HuH-7.5 (cell line): ENCODE data around the gene ARR3.
"Not testable (repeated sequence)": the region's sequence is repeated elsewhere in the genome, so short reads cannot be mapped to it uniquely, and the experiment has no call there.

Experiments
- DNase-seq: peaks from one replicate; pipeline ENCODE4 v3.0.0; 2011; ENCODE audit warnings: low spot score

ARR3 gene

GRCh38 chrX:70280573-70280972 is 12.4 kb downstream of the ARR3 start:
- DNase-seq: no peak

DNA sequence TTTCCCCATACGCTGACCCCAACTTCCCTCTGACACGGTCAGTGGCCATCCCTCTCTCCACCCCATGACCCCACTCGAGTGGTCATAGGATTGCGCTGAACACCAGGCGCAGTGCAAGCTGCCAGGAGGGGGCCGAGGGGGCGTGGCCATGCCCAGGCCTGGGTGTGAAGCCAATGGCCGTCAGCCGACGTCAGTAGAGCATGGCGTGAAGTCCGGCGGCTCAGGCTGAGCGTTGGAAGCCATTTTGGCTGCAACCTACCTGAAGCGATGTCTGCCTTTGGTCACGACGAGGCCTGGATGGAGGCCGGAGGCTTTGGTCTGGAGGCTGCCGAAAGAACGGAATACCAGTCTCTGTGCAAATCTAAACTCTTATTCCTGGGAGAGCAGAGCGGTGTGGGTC is 13.8 kb downstream of the ARR3 start, which contains the start of gene RAB41:
TSS of gene RAB41 (plus strand) at position 222 of the 400 bp plus-strand sequence. CDS start at position 268, 46 bp downstream.
- no peak for DNase-seq

GRCh38 chrX:70289168-70289792 is 21.1 kb downstream of the ARR3 start:
- no peak for DNase-seq

DNA sequence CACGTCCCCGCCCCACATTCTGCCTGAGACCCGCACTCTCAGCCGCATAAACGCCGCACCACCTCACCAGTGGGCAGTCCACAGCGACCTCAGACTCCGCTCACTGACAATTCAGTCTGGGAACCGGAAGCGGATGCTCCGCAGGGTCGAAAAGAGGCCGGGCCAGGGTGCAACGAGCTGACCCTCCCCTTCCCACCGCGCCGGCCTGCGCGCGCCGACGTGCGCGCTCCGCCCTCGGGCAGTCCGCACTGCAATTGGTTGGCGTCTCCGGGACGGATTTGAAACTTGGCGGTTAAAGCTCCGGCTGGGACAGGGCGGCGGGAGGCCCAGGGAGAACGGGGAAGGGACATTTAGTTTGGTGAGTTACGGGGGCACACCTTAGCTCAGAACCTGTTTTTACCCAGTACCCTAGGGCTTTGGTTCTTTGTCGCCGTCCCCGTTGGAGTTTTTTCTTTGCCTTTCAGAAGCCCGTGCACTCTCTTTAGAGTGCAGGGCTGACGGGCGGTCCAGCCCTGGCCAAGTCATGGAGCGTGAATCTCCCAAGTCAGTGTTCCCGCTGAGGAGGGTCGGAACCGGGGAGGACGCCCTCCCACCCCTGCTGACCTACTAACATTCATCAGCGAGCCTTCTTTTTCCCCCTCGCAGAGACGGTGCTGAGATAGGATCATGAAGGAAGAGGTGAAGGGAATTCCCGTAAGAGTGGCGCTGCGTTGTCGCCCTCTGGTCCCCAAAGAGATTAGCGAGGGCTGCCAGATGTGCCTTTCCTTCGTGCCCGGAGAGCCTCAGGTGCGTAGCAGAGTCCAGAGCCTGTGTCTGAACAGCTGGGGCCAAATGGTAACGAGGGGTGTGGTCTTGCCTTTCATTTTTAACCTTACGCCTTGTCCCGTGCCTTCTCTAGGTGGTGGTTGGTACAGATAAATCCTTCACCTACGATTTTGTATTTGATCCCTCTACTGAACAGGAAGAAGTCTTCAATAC is 21.9 kb downstream of the ARR3 start, which contains the start of the genes KIF4A and PDZD11:
TSS of gene KIF4A (plus strand) at position 312 of the 978 bp plus-strand sequence. CDS start at position 667, 355 bp downstream.
TSS of gene PDZD11 (minus strand) at position 135 of the 978 bp plus-strand sequence. CDS start 586 bp downstream, outside the sequence.
- peak; percentile 86 for DNase-seq

GRCh38 chrX:70292788-70293187 is 24.7 kb downstream of the ARR3 start:
- no peak for DNase-seq

DNA sequence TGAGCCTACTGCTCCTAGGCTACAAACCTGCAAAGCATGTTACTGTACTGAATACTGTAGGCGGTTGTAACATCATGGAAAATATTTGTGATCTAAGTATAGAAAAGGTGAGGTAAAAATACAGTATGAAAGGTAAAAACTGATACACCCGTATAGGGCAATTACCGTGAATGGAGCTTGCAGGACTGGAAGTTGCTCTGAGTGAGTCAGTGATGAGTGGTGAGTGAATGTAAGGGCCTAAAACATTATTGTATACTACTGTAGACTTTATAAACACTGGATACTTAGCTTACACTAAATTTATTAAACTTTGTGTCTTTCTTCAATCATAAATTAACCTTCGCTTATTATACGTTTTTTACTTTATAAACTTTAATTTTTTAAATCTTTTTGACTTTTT is 25.5 kb downstream of the ARR3 start:
- no peak for DNase-seq

DNA sequence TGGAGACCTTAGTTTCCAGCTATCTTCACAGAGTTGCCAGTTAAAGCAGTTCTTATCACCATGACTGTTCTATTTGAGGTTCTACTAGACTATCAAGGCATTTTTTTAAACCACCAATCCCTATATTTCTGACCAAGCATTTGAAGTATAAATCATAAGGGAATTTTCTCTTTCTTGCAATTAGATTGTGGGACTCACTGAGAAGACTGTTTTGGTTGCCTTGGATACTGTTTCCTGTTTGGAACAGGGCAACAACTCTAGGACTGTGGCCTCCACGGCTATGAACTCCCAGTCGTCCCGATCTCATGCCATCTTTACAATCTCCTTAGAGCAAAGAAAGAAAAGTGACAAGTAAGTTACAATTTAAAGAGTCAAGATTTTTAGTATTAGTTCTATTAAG is 33.6 kb downstream of the ARR3 start:
- DNase-seq: no peak

DNA sequence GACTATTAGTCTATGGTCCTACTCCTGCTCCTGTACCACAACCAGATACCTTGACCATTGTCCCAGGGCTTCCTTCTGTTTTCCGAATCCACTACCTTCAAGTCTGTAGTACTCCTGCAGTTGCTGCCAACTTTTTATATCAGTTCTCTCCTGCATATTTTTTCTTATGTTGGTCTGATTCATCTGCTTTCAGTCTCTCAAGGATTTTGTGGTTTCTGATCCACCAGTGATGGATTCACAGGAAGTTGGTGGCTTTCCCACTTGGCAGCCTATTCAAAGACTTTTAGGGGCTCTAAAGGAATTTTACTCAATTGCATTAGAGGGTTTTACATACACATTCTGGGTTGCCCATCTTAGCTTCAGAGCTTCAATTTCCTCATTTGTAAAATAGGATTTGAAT is 45.4 kb downstream of the ARR3 start:
- DNase-seq: no peak

GRCh38 chrX:70322784-70323183 is 54.6 kb downstream of the ARR3 start:
- no peak for DNase-seq

DNA sequence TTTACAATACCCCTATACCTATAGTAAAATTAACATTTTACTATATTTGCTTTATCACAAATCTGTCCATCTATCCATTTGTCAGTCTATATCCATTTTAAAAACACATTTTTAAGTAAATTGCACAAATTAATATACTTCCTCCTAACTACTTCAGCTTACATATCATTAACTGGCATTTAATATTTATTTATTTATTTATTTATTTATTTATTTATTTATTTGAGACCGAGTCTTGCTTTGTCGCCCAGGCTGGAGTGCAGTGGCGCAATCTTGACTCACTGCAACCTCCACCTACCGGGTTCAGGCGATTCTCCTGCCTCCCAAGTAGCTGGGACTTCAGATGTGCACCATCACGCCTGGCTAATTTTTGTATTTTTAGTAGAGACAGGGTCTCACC is 55.5 kb downstream of the ARR3 start:
- DNase-seq: not testable (repeated sequence)

DNA sequence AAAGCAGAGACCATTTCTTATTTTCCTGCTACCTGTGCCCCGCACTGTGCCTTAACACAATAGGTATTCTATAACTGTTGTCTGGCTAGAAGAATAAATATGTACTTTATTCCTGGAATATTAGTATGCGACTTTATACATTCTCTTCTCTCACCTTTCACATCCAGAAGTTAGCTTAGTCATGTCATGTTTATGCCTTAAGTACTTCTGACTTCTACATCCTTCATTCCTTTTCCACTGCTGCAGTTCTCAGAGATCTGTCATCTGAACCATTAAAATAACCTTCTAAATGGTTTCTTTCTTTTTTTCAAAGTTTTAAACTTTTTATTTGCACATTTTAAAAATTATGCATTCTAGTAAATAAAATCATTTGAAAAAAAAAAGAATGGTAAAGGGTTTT is 56.2 kb downstream of the ARR3 start:
- DNase-seq: no peak

GRCh38 chrX:70331161-70331560 is 63.0 kb downstream of the ARR3 start:
- DNase-seq: no peak
